A549 (cell line): ENCODE data around the gene C1orf53. TPM values are rescaled to one million over a fixed set of nuclear protein-coding genes. Genes with fewer than 3 reads are reported as not detected.

Source experiments
- ATAC-seq, 2 experiments: fragments of 200-7000 bp in 1 of 2; fragments of >200 bp in 1 of 2; cut with Nextera tagmentation in 1 of 2; cut with Tn5 transposase in 1 of 2; 3 replicates each; pipeline versions ENCODE4 v1.8.0 to v1.9.1; 2018 to 2020; ENCODE audit warnings: mild to moderate bottlenecking in 1 of 2, moderate library complexity in 1 of 2
- CTCF ChIA-PET: fragments of 300-600 bp; sonication (Branson Sonifier 250); formaldehyde crosslinking; extraction: SDS; loops from one replicate; lab custom pipeline; 2021; ENCODE audit warnings: antibody characterized with exemption, inconsistent platforms; lab: Yijun Ruan, JAX
- POLR2A ChIA-PET: fragments of 350-600 bp; formaldehyde crosslinking; extraction: SDS; loops from one replicate; lab custom pipeline; 2021; ENCODE audit warnings: antibody characterized with exemption, inconsistent platforms; lab: Yijun Ruan, JAX
- DNase-seq, 2 experiments: peaks; one replicate each; pipeline versions ENCODE4 v3.0.0 to v3.0.0-alpha.2; 2011 to 2016; ENCODE audit warnings: low read depth in 1 of 2, low spot score in 1 of 2
- FAIRE-seq: peaks from 2 replicates; lab custom pipeline; 2011; peaks lifted over from hg19 to GRCh38; lab: Jason Lieb, UNC
- H3K27ac ChIP-seq, 2 experiments: fragments of >200 bp; sonication (Bioruptor Twin); formaldehyde crosslinking; 3 replicates each; pipeline ENCODE4 v1.5.1; 2016 to 2017
- H3K4me1 ChIP-seq: fragments of >200 bp; sonication (Bioruptor Twin); formaldehyde crosslinking; 3 replicates; pipeline ENCODE4 v1.6.1; 2016
- H3K4me2 ChIP-seq: fragments of >200 bp; sonication (Bioruptor Twin); formaldehyde crosslinking; 3 replicates; pipeline ENCODE4 v1.6.1; 2016
- H3K4me3 ChIP-seq: fragments of >200 bp; sonication (Bioruptor Twin); formaldehyde crosslinking; 3 replicates; pipeline ENCODE4 v1.5.1; 2016
- H3K9me3 ChIP-seq: fragments of >200 bp; sonication (Bioruptor Twin); formaldehyde crosslinking; 3 replicates; pipeline ENCODE4 v1.6.1; 2016
- BHLHE40 ChIP-seq: IDR thresholded peaks from 2 replicates; pipeline ENCODE4 v1.6.1; 2012; ENCODE audit warnings: low read depth, low read length, inconsistent platforms
- CBX2 ChIP-seq: fragments of 200-600 bp; sonication (generic); IDR thresholded peaks from 2 replicates; pipeline ENCODE4 v1.6.1; 2016; ENCODE audit warnings: low read depth, mild to moderate bottlenecking, borderline replicate concordance
- CEBPB ChIP-seq, 2 experiments: fragments of >200 bp in 1 of 2; sonication (Bioruptor Twin) in 1 of 2; formaldehyde crosslinking in 1 of 2; IDR thresholded peaks; 2 replicates each; pipeline ENCODE4 v1.6.1; 2012 to 2016
- CHD2 ChIP-seq: fragments of 150-350 bp; IDR thresholded peaks from 2 replicates; pipeline ENCODE4 v1.6.1; 2014; ENCODE audit warnings: low read length; ENCODE audit not compliant: partially characterized antibody
- EHF ChIP-seq: fragments of 250-450 bp; sonication (Bioruptor Pico); IDR thresholded peaks from 2 replicates; pipeline ENCODE4 v1.5.0; 2020; ENCODE audit warnings: mild to moderate bottlenecking
- FOSB ChIP-seq: fragments of 250-450 bp; sonication (Bioruptor Pico); IDR thresholded peaks from 2 replicates; pipeline ENCODE4 v1.5.0; 2020; ENCODE audit warnings: mild to moderate bottlenecking, moderate library complexity
- FOXS1 ChIP-seq: fragments of 250-450 bp; sonication (Bioruptor Pico); IDR thresholded peaks from 2 replicates; pipeline ENCODE4 v1.5.0; 2020; ENCODE audit warnings: mild to moderate bottlenecking, moderate library complexity
- HOXA7 ChIP-seq: fragments of 250-450 bp; sonication (Bioruptor Pico); IDR thresholded peaks from 2 replicates; pipeline ENCODE4 v1.5.0; 2020; ENCODE audit warnings: mild to moderate bottlenecking, moderate library complexity
- HOXB13 ChIP-seq: fragments of 250-450 bp; sonication (Bioruptor Pico); IDR thresholded peaks from 2 replicates; pipeline ENCODE4 v1.5.0; 2020; ENCODE audit warnings: low read depth, mild to moderate bottlenecking, moderate library complexity
- HOXB5 ChIP-seq: fragments of 250-450 bp; sonication (Bioruptor Pico); IDR thresholded peaks from 2 replicates; pipeline ENCODE4 v1.5.0; 2020; ENCODE audit warnings: mild to moderate bottlenecking, moderate library complexity
- JUN ChIP-seq, 2 experiments: fragments of >200 bp; sonication (Bioruptor Twin); formaldehyde crosslinking; IDR thresholded peaks; 2 replicates in 1 of 2; 3 replicates in 1 of 2; pipeline ENCODE4 v1.6.1; 2016 to 2017
- JUNB ChIP-seq: fragments of >200 bp; sonication (Bioruptor Twin); formaldehyde crosslinking; IDR thresholded peaks from 2 replicates; pipeline ENCODE4 v1.6.1; 2016
- MAFK ChIP-seq: fragments of 450-650 bp; IDR thresholded peaks from 2 replicates; pipeline ENCODE4 v1.6.1; 2014; ENCODE audit not compliant: partially characterized antibody
- MAZ ChIP-seq: fragments of 150-350 bp; IDR thresholded peaks from 2 replicates; pipeline ENCODE4 v1.6.1; 2014; ENCODE audit warnings: antibody characterized with exemption, low read depth, low read length, borderline replicate concordance
- NPAS2 ChIP-seq: fragments of 250-450 bp; sonication (Bioruptor Pico); IDR thresholded peaks from 2 replicates; pipeline ENCODE4 v1.8.0; 2022; ENCODE audit warnings: mild to moderate bottlenecking, moderate library complexity, borderline replicate concordance
- POLR2AphosphoS2 ChIP-seq: conservative IDR thresholded peaks from 2 replicates; pipeline ENCODE4 v1.6.1; 2012; ENCODE audit warnings: low read length, improper control_type of control experiment, inconsistent platforms
- RCOR1 ChIP-seq: fragments of 150-350 bp; IDR thresholded peaks from 2 replicates; pipeline ENCODE4 v1.6.1; 2014; ENCODE audit warnings: antibody characterized with exemption, low read length, low read depth
- RFX5 ChIP-seq: fragments of 450-650 bp; IDR thresholded peaks from 2 replicates; pipeline ENCODE4 v1.7.1; 2014; ENCODE audit warnings: antibody characterized with exemption, mild to moderate bottlenecking, moderate library complexity
- RNF2 ChIP-seq: fragments of 200-600 bp; sonication (generic); IDR thresholded peaks from 2 replicates; pipeline ENCODE4 v1.6.1; 2016; ENCODE audit warnings: low read depth, mild to moderate bottlenecking, antibody characterized with exemption, moderate library complexity, borderline replicate concordance
- TFCP2L1 ChIP-seq: fragments of 250-450 bp; sonication (Bioruptor Pico); IDR thresholded peaks from 2 replicates; pipeline ENCODE4 v1.5.0; 2021; ENCODE audit warnings: mild to moderate bottlenecking
- TP53 ChIP-seq: fragments of 250-450 bp; sonication (Bioruptor Pico); IDR thresholded peaks from 2 replicates; pipeline ENCODE4 v1.5.0; 2021; ENCODE audit warnings: mild to moderate bottlenecking, moderate library complexity
- ZC3H11A ChIP-seq: fragments of 450-650 bp; IDR thresholded peaks from 2 replicates; pipeline ENCODE4 v1.6.1; 2014; ENCODE audit warnings: antibody characterized with exemption, mild to moderate bottlenecking
- ZFP36 ChIP-seq: fragments of 450-650 bp; IDR thresholded peaks from 2 replicates; pipeline ENCODE4 v1.6.1; 2014; ENCODE audit warnings: borderline replicate concordance; ENCODE audit not compliant: partially characterized antibody
- ZSCAN20 ChIP-seq: fragments of 250-450 bp; sonication (Bioruptor Pico); IDR thresholded peaks from 2 replicates; pipeline ENCODE4 v1.8.0; 2022; ENCODE audit warnings: mild to moderate bottlenecking, moderate library complexity
- WGBS: methylation state at CpG from one replicate; pipeline ENCODE4 v1.1.6; 2017; ENCODE audit errors: missing lambda C conversion rate; 5-methylcytosine and 5-hydroxymethylcytosine counted together
- polyA plus RNA-seq, 4 experiments: library from polyadenylated mRNA; depleted of rRNA in 3 of 4; stranded (reverse); fragments of >200 nt; fragmentation: RNase III in 1 of 4; extraction: RNeasy Plus Mini Kit Qiagen cat#74134 plus additional on column Dnase treatment in 1 of 4; gene quantifications; 2 replicates in 3 of 4; 3 replicates in 1 of 4; pipeline ENCODE4 v1.2.3, GENCODE V29; 2011 to 2017
- TF ChIP-seq, protein P1 (sequence below): fragments of 200-600 bp; sonication (generic); IDR thresholded peaks from 2 replicates; pipeline ENCODE4 v1.6.1; 2016; ENCODE audit warnings: antibody characterized with exemption, mild to moderate bottlenecking, moderate library complexity
- TF ChIP-seq, protein P2 (sequence below): fragments of 450-650 bp; IDR thresholded peaks from 2 replicates; pipeline ENCODE4 v1.6.1; 2014; ENCODE audit warnings: antibody characterized with exemption
- TF ChIP-seq, protein P3 (sequence below): fragments of 250-450 bp; sonication (Bioruptor Pico); IDR thresholded peaks from 2 replicates; pipeline ENCODE4 v1.5.0; 2020; ENCODE audit warnings: low read depth, mild to moderate bottlenecking, moderate library complexity
- TF ChIP-seq, protein P4 (sequence below): IDR thresholded peaks from 2 replicates; pipeline ENCODE4 v1.6.1; 2012

C1orf53 gene
- polyA plus RNA-seq, 2 of the 4 experiments (the other 2 are of a cell fraction), result 5.7 to 7.9 TPM

DNA sequence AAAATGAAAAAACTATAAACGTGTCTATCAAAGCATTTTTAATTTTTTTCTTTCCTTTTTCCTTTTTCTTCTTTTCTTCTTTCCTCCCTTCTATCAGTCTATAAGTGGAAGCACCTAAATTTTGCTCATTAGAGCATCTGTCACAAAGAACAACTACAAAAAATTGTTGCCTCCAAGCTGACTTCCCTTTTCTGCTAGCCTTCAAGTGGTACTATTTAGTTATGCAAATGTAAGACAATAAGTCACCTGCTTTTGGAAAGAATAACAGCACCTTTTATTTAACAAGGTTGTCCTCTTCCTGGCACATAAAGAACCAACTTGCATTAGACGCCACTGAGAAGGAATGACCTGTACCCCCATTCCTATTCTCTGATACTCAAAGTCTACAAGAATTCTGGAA, 45.0 kb upstream of the C1orf53 start:
- WGBS, result 68% methylated on average over 2 of the region's 2 CpGs
- Histone ChIP-seq H3K4me2 (no peak overlapping the region), H3K4me3 (no peak overlapping the region), H3K27ac (no peak overlapping the region), H3K4me1 (peaks cover 3% of the 10 kb centered on the region; the same call in 2 of the 3 replicates), H3K9me3 (no peaks in the 10 kb centered on the region)
- ATAC-seq (no peak), FAIRE-seq (no peak), DNase-seq (no peak)
- ChIA-PET POLR2A (no interaction called here), CTCF (interaction anchor here (3.8 kb wide), 1 partner anchor 12 kb away, joined by 15 read pairs; no protein-coding TSS in a partner anchor)
- TF ChIP-seq EHF (CRISPR knock-in tag) (no peak), ZSCAN20 (CRISPR knock-in tag) (no peak), FOSB (CRISPR knock-in tag) (no peak), JUN (IDR thresholded peaks at IDR 0.05) (no peak), CHD2 (no peak)
- TF ChIP-seq, protein P1, sequence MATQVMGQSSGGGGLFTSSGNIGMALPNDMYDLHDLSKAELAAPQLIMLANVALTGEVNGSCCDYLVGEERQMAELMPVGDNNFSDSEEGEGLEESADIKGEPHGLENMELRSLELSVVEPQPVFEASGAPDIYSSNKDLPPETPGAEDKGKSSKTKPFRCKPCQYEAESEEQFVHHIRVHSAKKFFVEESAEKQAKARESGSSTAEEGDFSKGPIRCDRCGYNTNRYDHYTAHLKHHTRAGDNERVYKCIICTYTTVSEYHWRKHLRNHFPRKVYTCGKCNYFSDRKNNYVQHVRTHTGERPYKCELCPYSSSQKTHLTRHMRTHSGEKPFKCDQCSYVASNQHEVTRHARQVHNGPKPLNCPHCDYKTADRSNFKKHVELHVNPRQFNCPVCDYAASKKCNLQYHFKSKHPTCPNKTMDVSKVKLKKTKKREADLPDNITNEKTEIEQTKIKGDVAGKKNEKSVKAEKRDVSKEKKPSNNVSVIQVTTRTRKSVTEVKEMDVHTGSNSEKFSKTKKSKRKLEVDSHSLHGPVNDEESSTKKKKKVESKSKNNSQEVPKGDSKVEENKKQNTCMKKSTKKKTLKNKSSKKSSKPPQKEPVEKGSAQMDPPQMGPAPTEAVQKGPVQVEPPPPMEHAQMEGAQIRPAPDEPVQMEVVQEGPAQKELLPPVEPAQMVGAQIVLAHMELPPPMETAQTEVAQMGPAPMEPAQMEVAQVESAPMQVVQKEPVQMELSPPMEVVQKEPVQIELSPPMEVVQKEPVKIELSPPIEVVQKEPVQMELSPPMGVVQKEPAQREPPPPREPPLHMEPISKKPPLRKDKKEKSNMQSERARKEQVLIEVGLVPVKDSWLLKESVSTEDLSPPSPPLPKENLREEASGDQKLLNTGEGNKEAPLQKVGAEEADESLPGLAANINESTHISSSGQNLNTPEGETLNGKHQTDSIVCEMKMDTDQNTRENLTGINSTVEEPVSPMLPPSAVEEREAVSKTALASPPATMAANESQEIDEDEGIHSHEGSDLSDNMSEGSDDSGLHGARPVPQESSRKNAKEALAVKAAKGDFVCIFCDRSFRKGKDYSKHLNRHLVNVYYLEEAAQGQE, result no peak

DNA sequence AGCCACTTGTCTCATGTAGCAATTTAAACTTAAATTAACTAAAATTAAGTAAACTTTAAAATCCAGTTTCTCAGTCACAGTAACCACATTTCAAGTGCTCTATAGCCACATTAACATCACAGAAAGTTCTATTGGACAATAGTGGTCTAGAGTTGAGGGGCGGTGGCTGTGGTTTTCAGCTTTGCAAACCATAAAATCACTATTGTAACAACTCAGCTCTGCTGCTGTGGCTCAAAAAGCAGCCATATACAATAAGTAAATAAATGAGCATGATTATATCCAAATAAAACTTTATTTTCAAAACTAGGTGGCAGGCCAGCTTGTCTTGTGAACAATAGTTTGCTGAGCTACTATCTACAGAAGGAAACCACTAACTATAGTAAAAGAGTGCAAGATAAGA, 43.4 kb upstream of the C1orf53 start:
- ATAC-seq (no peak), DNase-seq (no peak), FAIRE-seq (no peak)
- H3K9me3 ChIP-seq, result no peaks in the 10 kb centered on the region
- ChIA-PET CTCF (interaction anchor here (3.8 kb wide), 1 partner anchor 10 kb away, joined by 15 read pairs; no protein-coding TSS in a partner anchor), POLR2A (no interaction called here)
- no peak for TF ChIP-seq ZC3H11A
- no peak for TF ChIP-seq RFX5
- TF ChIP-seq HOXB13, result no peak
- no peak for TF ChIP-seq JUNB
- TF ChIP-seq JUN (IDR thresholded peaks at IDR 0.05), result no peak
- no peak for TF ChIP-seq FOXS1 (CRISPR knock-in tag)
- TF ChIP-seq ZFP36, result no peak
- TF ChIP-seq TP53 (CRISPR knock-in tag), result no peak
- no peak for TF ChIP-seq BHLHE40
- no peak for TF ChIP-seq MAZ
- TF ChIP-seq MAFK, result no peak
- no peak for TF ChIP-seq HOXB5 (CRISPR knock-in tag)
- TF ChIP-seq, protein P2, sequence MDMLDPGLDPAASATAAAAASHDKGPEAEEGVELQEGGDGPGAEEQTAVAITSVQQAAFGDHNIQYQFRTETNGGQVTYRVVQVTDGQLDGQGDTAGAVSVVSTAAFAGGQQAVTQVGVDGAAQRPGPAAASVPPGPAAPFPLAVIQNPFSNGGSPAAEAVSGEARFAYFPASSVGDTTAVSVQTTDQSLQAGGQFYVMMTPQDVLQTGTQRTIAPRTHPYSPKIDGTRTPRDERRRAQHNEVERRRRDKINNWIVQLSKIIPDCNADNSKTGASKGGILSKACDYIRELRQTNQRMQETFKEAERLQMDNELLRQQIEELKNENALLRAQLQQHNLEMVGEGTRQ, result no peak
- no peak for TF ChIP-seq RNF2
- TF ChIP-seq POLR2AphosphoS2, result no peak
- TF ChIP-seq RCOR1, result no peak
- no peak for TF ChIP-seq HOXA7 (CRISPR knock-in tag)
- 73% methylated on average over 1 of the region's 1 CpG for WGBS
- no peak overlapping the region for H3K4me2 ChIP-seq
- H3K27ac ChIP-seq, result no peak overlapping the region
- no peak overlapping the region for H3K4me3 ChIP-seq
- H3K4me1 ChIP-seq, result peaks cover 10% of the 10 kb centered on the region

DNA sequence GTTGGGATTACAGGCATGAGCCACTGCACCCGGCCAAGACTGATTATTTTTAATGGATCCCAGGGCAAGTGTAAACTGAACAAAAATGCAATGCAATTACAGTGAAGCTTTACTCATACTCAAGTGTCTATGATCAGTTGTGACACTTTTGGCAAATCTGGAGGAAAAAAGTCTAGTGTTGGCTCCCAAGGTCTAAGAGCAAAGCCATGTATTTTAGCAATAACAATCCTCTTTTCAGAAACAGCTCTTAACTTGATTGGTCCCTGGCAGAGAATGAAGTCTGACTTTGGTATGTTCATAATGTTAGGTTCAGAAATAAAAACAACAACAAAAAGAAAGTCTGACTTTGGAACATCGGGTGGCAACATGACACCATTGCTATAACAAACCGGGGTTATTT, 40.2 kb upstream of the C1orf53 start:
- H3K4me2 ChIP-seq, result peak overlapping the region; percentile 21; the same call in 1 of the 3 replicates
- FAIRE-seq (no peak), DNase-seq (no peak), ATAC-seq (no peak)
- ChIA-PET POLR2A (no interaction called here), CTCF (no interaction called here)
- TF ChIP-seq CBX2 (no peak), TFCP2L1 (no peak), POLR2AphosphoS2 (no peak), CEBPB (IDR thresholded peaks at IDR 0.05) (no peak), NPAS2 (CRISPR knock-in tag) (no peak), HOXA7 (CRISPR knock-in tag) (no peak)
- TF ChIP-seq, protein P3, sequence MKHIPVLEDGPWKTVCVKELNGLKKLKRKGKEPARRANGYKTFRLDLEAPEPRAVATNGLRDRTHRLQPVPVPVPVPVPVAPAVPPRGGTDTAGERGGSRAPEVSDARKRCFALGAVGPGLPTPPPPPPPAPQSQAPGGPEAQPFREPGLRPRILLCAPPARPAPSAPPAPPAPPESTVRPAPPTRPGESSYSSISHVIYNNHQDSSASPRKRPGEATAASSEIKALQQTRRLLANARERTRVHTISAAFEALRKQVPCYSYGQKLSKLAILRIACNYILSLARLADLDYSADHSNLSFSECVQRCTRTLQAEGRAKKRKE (CRISPR knock-in tag), result no peak
- TF ChIP-seq, protein P4, sequence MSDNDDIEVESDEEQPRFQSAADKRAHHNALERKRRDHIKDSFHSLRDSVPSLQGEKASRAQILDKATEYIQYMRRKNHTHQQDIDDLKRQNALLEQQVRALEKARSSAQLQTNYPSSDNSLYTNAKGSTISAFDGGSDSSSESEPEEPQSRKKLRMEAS, result no peak
- WGBS, result 52% methylated on average over 3 of the region's 3 CpGs
- no peak overlapping the region for H3K27ac ChIP-seq
- H3K4me3 ChIP-seq, result no peak overlapping the region
- peaks cover 10% of the 10 kb centered on the region for H3K4me1 ChIP-seq
- H3K9me3 ChIP-seq, result no peaks in the 10 kb centered on the region
